GM19023 (cell line): ENCODE results near the gene SLC35E4.
"Not testable (repeated sequence)": the region's sequence is repeated elsewhere in the genome, so short reads cannot be mapped to it uniquely, and the experiment has no call there.

Source experiments
- ATAC-seq: cut with Tn5 transposase; IDR thresholded peaks from one replicate; pipeline ENCODE4 v1.9.1; 2021; ENCODE audit warnings: mild to moderate bottlenecking, moderate library complexity; ENCODE audit not compliant: unreplicated experiment

Gene SLC35E4

GRCh38 chr22:30649430-30650007 lies 13.9 kb downstream of the SLC35E4 start:
- ATAC-seq, result no peak

GRCh38 chr22:30650508-30651116 lies 15.0 kb downstream of the SLC35E4 start:
- no peak for ATAC-seq

- ATAC-seq, result no peak
Measured at GRCh38 chr22:30652852-30653251, 17.3 kb downstream of the SLC35E4 start.

GRCh38 chr22:30654361-30654760 lies 18.8 kb downstream of the SLC35E4 start:
- ATAC-seq, result no peak

GRCh38 chr22:30655532-30655931 lies 20.0 kb downstream of the SLC35E4 start:
- ATAC-seq, result no peak

GRCh38 chr22:30662040-30662439 lies 26.5 kb downstream of the SLC35E4 start:
- no peak for ATAC-seq

GRCh38 chr22:30664798-30665197 lies 29.2 kb downstream of the SLC35E4 start:
- ATAC-seq, result no peak

- ATAC-seq, result no peak
Measured at GRCh38 chr22:30665266-30665665, 29.7 kb downstream of the SLC35E4 start.

GRCh38 chr22:30665786-30666185 lies 30.2 kb downstream of the SLC35E4 start:
- no peak for ATAC-seq

GRCh38 chr22:30667107-30667493 lies 31.5 kb downstream of the SLC35E4 start:
- ATAC-seq, result no peak

GRCh38 chr22:30667494-30668385 lies 32.2 kb downstream of the SLC35E4 start, which contains the start of gene DUSP18:
Gene DUSP18, minus strand, starts transcription at chr22:30667875. Its CDS starts 3,872 bp downstream, at chr22:30664003.
- peak; percentile 87 for ATAC-seq

GRCh38 chr22:30668386-30668710 lies 32.8 kb downstream of the SLC35E4 start:
- no peak for ATAC-seq

GRCh38 chr22:30671071-30671470 lies 35.5 kb downstream of the SLC35E4 start:
- no peak for ATAC-seq

GRCh38 chr22:30673136-30673535 lies 37.6 kb downstream of the SLC35E4 start:
- ATAC-seq, result no peak

- ATAC-seq, result no peak
Measured at GRCh38 chr22:30674482-30674881, 38.9 kb downstream of the SLC35E4 start.

- no peak for ATAC-seq
Measured at GRCh38 chr22:30675436-30675835, 39.9 kb downstream of the SLC35E4 start.

GRCh38 chr22:30676565-30676964 lies 41.0 kb downstream of the SLC35E4 start:
- not testable (repeated sequence) for ATAC-seq

GRCh38 chr22:30679895-30680690 lies 44.5 kb downstream of the SLC35E4 start:
- not testable (repeated sequence) for ATAC-seq

GRCh38 chr22:30680991-30681770 lies 45.6 kb downstream of the SLC35E4 start:
- no peak for ATAC-seq

- ATAC-seq, result no peak
Measured at GRCh38 chr22:30681831-30682230, 46.2 kb downstream of the SLC35E4 start.
